ENCODE data around the gene ANP32A.

ANP32A gene

GRCh38 chr15:68739390-68740080 is 81.2 kb downstream of the ANP32A start:
- DNase-seq = no peak

GRCh38 chr15:68735610-68736009 is 85.1 kb downstream of the ANP32A start:
- no peak for DNase-seq

- no peak for DNase-seq
Measured at GRCh38 chr15:68734881-68735280, 85.8 kb downstream of the ANP32A start.

- DNase-seq = no peak
Measured at GRCh38 chr15:68734352-68734751, 86.3 kb downstream of the ANP32A start.

- no peak for DNase-seq
Measured at GRCh38 chr15:68733666-68734065, 87.0 kb downstream of the ANP32A start.

- no peak for DNase-seq
Measured at GRCh38 chr15:68732451-68732850, 88.2 kb downstream of the ANP32A start.

GRCh38 chr15:68730976-68731897 is 89.5 kb downstream of the ANP32A start:
- no peak for DNase-seq

GRCh38 chr15:68730471-68730919 is 90.2 kb downstream of the ANP32A start:
- peak; percentile 31 for DNase-seq

- DNase-seq = no peak
Measured at GRCh38 chr15:68729789-68730411, 90.8 kb downstream of the ANP32A start.

Data from COR-L47 (cell line).